ENCODE measurements around the gene DHRS12. TPM values are rescaled to one million over a fixed set of nuclear protein-coding genes. Genes with fewer than 3 reads are reported as not detected.

The DHRS12 gene
- total RNA-seq, 1 experiment from 2014 or later: 5.8 TPM

DNA sequence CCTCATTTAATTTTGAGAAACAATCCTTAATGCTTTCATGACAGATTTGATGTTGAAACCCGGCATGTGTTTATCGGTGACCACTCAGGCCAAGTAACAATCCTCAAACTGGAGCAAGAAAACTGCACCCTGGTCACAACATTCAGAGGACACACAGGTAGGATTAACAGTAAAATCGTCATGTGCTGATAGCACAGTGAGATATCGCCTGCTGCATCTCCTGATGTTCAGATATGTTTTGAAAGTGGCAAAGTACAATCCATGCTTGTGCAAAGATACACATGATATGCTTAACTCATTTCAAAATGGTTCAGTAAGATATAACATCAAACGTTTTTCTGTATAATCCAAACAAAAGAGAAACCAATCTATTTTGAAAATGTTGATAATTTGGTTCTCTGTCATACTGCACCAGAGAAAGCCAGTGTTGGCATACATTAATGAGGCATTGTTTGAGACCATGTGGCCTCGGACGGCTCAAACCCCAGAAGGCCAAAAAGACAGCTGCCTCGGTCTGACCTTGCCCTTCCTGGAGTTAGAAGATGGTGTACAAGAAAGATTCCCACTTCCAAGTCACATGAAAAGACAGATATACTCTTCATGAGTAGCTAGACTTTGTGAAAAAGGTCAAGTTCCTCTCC, 76.2 kb downstream of the DHRS12 start:
- in situ Hi-C loops (cut with HindIII; ENCODE audit: low pct_unique_long_range_greater_than_20kb, low sequenced_read_pairs): no loop called here
- DNase-seq (ENCODE audit: low read depth, low spot score): no peak

DNA sequence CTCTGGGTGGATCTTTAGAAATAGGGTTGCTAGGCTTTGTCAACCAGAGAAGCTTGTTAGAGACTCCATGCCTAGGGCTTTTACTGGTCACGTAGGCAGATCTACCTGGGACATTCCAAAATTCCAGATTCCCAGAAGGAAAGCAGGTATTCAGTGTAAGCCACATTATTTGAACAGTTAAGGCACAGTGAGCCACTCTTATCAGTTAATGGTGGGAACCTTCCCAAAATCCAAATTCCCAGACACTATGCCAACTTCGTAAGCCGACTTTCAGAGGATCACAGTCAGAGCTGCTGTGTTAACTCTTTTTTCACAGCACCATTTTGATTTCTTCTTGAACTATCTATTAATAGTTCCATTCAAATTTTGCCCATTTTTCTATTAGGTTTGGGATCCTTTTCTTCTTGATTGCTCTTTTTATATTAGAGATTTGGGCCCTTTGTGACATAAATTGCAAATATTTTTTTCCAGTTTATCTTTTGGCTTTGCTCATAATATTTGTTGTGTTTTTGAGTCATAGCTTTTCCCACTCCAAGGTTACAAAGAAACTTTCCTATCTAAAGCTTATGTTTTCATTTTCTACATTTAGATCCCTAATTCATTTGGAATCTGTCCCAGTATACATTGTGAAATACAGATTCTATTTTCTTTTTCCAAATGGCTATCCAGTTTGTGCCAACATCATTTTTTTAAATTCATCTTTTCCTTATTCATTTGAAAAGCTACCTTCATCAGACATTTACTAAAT, 77.3 kb downstream of the DHRS12 start:
- in situ Hi-C loops (cut with HindIII; ENCODE audit: low pct_unique_long_range_greater_than_20kb, low sequenced_read_pairs): no loop called here
- DNase-seq (ENCODE audit: low read depth, low spot score): no peak

DNA sequence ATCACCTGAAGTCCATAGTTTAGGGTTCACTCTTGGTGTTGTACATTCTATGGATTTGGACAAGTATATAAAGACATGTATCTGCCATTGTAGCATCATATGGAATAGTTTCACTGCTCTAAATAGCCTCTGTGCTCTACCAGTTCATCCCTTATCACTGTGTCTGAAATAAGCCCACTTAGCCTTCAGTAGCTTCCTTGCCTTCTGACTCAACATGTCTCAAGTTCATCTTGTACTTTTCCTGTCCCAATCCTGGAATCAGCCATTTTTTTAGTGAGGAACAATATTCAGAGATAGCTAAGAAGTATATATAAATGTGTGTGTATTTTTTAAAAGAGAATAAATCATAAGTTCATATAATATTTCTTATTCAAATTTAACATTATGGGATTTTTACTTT, 79.2 kb downstream of the DHRS12 start:
- no peak for DNase-seq (ENCODE audit: low read depth, low spot score)
- in situ Hi-C loops (cut with HindIII; ENCODE audit: low pct_unique_long_range_greater_than_20kb, low sequenced_read_pairs): no loop called here

DNA sequence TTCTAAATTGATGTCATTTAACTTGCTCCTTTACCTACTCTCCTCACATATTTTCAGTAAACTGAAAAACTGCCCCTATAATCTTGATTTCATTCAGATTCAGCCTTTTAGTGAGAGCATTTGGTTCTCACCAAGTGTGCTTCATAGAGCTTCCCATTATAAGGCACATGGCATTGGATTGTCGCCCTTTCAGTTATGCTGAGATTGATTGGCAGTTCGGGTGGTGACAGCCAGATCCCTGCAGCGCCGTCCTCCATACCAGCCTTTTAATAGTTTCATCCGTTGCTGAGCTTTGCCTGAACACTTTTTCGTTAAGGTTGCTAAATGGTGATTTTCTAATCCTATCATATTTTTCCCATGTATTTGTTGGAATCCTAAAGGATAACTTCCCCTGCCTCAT, 80.4 kb downstream of the DHRS12 start:
- no peak for DNase-seq (ENCODE audit: low read depth, low spot score)
- in situ Hi-C loops (cut with HindIII; ENCODE audit: low pct_unique_long_range_greater_than_20kb, low sequenced_read_pairs): no loop called here

DNA sequence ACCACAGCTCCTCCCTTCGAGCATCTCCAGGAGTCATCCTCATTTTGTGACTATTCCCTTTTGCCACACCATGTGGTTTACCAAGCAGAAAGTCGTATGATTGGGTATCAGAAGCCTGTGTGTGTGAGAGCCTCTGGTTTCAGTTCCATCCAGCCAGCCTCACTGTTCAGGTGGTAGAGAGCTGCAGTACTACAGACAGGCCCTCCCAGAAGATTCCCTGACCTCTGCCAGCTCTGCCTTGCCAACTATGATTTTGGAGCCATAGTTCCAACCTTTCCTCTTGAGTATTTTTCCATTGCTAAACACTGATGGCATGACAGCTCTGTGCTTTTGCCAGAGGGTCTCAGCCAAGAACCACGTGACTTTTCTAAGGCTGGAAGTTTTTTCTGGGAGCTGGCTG, 82.5 kb downstream of the DHRS12 start:
- in situ Hi-C loops (cut with HindIII; ENCODE audit: low pct_unique_long_range_greater_than_20kb, low sequenced_read_pairs): no loop called here
- DNase-seq (ENCODE audit: low read depth, low spot score): no peak

DNA sequence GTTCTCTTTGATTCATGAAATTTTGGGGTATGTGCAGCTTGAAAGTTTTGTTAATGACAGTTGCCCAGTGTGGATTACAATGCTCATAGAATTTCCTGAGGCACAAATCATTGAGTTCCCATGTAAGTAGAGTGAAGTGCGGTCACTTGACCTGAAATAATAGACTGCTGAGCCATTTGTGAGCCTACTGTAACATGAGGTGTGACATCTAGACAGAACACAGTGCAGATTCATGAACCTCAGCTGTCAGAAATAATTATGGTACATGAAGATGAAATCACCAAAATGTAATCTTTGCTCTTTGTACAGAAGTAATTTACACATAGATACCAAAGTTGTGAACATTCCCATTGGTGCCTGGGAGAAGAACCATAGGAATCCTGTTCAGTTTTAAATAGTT, 84.6 kb downstream of the DHRS12 start:
- DNase-seq (ENCODE audit: low read depth, low spot score): no peak

More for the DNA sequence above, 84.6 kb downstream of the DHRS12 start:
- in situ Hi-C loops (cut with HindIII; ENCODE audit: low pct_unique_long_range_greater_than_20kb, low sequenced_read_pairs): loop anchor here (10.0 kb wide), 1 partner anchor 125 kb away; no protein-coding TSS in a partner anchor

Other genes with a start within 250 kb of the DHRS12 start
- gene WDFY2, start 219.7 kb downstream of the DHRS12 start, total RNA-seq (2014; rRNA removed; shearing (Covaris generic)): 1.9 and 2.0 TPM in 2 replicates
- gene TMEM272, start 41.0 kb upstream of the DHRS12 start, total RNA-seq (2014; rRNA removed; shearing (Covaris generic)): 1.2 and 1.8 TPM in 2 replicates
- gene CCDC70, start 57.8 kb upstream of the DHRS12 start, total RNA-seq (2014; rRNA removed; shearing (Covaris generic)): not detected in 2 replicates
- 3.6 and 3.8 TPM in 2 replicates for gene ATP7B, start 207.3 kb upstream of the DHRS12 start, total RNA-seq (2014; rRNA removed; shearing (Covaris generic))
- 18.6 and 21.3 TPM in 2 replicates for gene ALG11, start 208.2 kb upstream of the DHRS12 start, total RNA-seq (2014; rRNA removed; shearing (Covaris generic))
- 10.4 and 11.7 TPM in 2 replicates for gene UTP14C, start 220.5 kb upstream of the DHRS12 start, total RNA-seq (2014; rRNA removed; shearing (Covaris generic))

All from SK-MEL-5 (cell line).